Measurements from ENCODE around the gene HOPX. TPM values are rescaled to one million over a fixed set of nuclear protein-coding genes. Genes with fewer than 3 reads are reported as not detected.

The HOPX gene
- polyA plus RNA-seq, 2 of the 4 experiments (the other 2 are of a cell fraction): not detected

- POLR2A ChIA-PET: no interaction called here
- 30% methylated on average over 5 of the region's 5 CpGs for WGBS (ENCODE audit: missing lambda C conversion rate)
Measured at GRCh38 chr4:56665781-56666180, 15.3 kb downstream of the HOPX start.

DNA sequence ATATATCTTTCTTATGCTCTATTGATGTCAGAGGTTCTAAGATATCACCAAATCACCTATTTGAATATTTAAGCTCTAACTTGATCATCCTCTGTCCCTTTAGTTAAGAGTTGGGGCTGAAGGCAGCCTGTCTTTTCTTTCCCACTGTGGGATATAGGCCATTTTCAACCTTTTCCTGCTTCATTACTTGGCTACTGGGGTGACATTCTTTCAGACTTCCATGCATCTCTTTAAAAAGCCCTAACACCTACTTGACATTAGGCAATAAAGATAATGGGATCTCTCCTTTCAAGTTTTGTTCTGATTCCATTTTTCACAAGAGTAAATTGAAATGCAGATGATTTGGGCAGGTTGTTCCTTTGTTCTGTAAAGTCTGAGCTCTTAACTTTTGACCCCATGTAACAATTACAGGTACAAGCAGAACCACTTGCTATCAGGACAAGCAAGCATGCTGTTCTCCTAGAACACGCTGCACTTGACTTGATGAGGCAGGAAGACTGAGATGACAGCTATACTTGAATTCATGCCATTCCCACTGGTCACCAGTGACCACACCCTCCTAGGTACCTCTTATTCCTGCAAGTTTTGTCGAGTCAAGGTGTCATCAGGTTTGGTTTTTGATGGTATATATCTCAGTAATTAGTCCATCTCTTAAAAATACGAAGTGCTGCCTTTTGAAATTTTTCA, 18.2 kb downstream of the HOPX start:
- H3K9me3 ChIP-seq: no peaks in the 10 kb centered on the region
- no peak overlapping the region for H3K4me2 ChIP-seq
- no peaks in the 10 kb centered on the region for H3K4me1 ChIP-seq
- ATAC-seq (no peak), FAIRE-seq (no peak), DNase-seq (ENCODE audit: low read depth in 1 of 2, low spot score in 1 of 2) (no peak)
- POLR2A ChIA-PET: no interaction called here
- WGBS (ENCODE audit: missing lambda C conversion rate): 29% methylated on average over 3 of the region's 3 CpGs
- TF ChIP-seq RAD21 (conservative IDR thresholded peaks at IDR 0.05 in 1 of 2, IDR thresholded peaks at IDR 0.05 in 1 of 2) (no peak), ELK1 (IDR thresholded peaks at IDR 0.05; ENCODE audit: low read depth, low read length) (no peak), KDM1A (IDR thresholded peaks at IDR 0.05; ENCODE audit: low read depth) (no peak), CHD4 (IDR thresholded peaks at IDR 0.05; ENCODE audit: borderline replicate concordance) (no peak), RFX5 (IDR thresholded peaks at IDR 0.05) (no peak), MAZ (IDR thresholded peaks at IDR 0.05; ENCODE audit: borderline replicate concordance, low read depth, low read length) (no peak), POLR2A (IDR thresholded peaks at IDR 0.05; ENCODE audit: low read length) (no peak), HDAC2 (IDR thresholded peaks at IDR 0.05) (no peak), JUN (IDR thresholded peaks at IDR 0.05) (no peak), CEBPB (IDR thresholded peaks at IDR 0.05) (no peak), POLR2AphosphoS2 (conservative IDR thresholded peaks at IDR 0.05; ENCODE audit: low read length) (no peak), MYC (IDR thresholded peaks at IDR 0.05; ENCODE audit: borderline replicate concordance, low read length) (no peak), JUNB (IDR thresholded peaks at IDR 0.05) (no peak), EP300 (IDR thresholded peaks at IDR 0.05) (no peak), ZSCAN20 (CRISPR knock-in tag; IDR thresholded peaks at IDR 0.05) (no peak), FOSL2 (IDR thresholded peaks at IDR 0.05) (no peak), FOSL2 (CRISPR knock-in tag; IDR thresholded peaks at IDR 0.05) (no peak), NFE2L2 (conservative IDR thresholded peaks at IDR 0.05; ENCODE audit: low read length) (no peak)
- TF ChIP-seq, protein P1, sequence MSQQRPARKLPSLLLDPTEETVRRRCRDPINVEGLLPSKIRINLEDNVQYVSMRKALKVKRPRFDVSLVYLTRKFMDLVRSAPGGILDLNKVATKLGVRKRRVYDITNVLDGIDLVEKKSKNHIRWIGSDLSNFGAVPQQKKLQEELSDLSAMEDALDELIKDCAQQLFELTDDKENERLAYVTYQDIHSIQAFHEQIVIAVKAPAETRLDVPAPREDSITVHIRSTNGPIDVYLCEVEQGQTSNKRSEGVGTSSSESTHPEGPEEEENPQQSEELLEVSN (IDR thresholded peaks at IDR 0.05; ENCODE audit: borderline replicate concordance, low read depth): no peak
- CTCF ChIA-PET: no interaction called here
- H3K4me3 ChIP-seq: no peak overlapping the region
- no peak overlapping the region for H3K27ac ChIP-seq

More at GRCh38 chr4:56665781-56666180, 15.3 kb downstream of the HOPX start:
- ATAC-seq (no peak), DNase-seq (ENCODE audit: low read depth in 1 of 2, low spot score in 1 of 2) (no peak), FAIRE-seq (no peak)
- CTCF ChIA-PET: interaction anchor here (1.0 kb wide), 1 partner anchor 90 kb away, joined by 4 read pairs; no protein-coding TSS in a partner anchor
- Histone ChIP-seq H3K27ac (no peak overlapping the region), H3K4me2 (no peak overlapping the region), H3K4me3 (no peak overlapping the region), H3K4me1 (no peaks in the 10 kb centered on the region), H3K9me3 (no peaks in the 10 kb centered on the region)
- TF ChIP-seq RCOR1 (IDR thresholded peaks at IDR 0.05; ENCODE audit: low read depth, low read length) (no peak), MAZ (IDR thresholded peaks at IDR 0.05; ENCODE audit: borderline replicate concordance, low read depth, low read length) (no peak), JUN (IDR thresholded peaks at IDR 0.05) (no peak), HDAC2 (IDR thresholded peaks at IDR 0.05) (no peak), EHMT2 (IDR thresholded peaks at IDR 0.05; ENCODE audit: low read depth) (no peak), HOXB13 (CRISPR knock-in tag; IDR thresholded peaks at IDR 0.05; ENCODE audit: low read depth) (no peak), RAD21 (conservative IDR thresholded peaks at IDR 0.05 in 1 of 2, IDR thresholded peaks at IDR 0.05 in 1 of 2) (no peak), CHD2 (IDR thresholded peaks at IDR 0.05; ENCODE audit: low read length, partially characterized antibody) (no peak), BHLHE40 (IDR thresholded peaks at IDR 0.05; ENCODE audit: low read depth, low read length) (no peak)

DNA sequence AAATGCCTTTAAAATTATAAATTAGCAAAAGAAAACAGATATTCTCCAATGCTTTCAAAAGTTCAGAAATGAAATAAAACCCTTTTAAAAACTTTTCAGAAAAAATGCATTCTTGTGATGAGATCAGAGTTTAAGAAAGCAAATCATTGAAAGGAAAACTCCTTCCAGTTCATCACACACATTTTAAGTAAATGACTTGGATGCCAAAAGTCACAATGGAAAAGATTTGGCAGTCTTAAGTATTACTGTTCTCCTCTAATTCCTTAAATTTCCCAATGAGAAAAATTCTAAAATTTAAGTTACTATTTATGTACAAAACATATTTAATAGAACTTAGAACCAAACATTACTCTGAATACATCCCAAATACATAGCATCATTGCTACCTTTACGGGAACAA, 21.1 kb downstream of the HOPX start:
- no peak for FAIRE-seq

More for the DNA sequence above, 21.1 kb downstream of the HOPX start:
- Histone ChIP-seq H3K9me3 (no peaks in the 10 kb centered on the region), H3K4me2 (no peak overlapping the region), H3K4me1 (no peaks in the 10 kb centered on the region), H3K4me3 (no peak overlapping the region), H3K27ac (no peak overlapping the region)
- DNase-seq (ENCODE audit: low read depth in 1 of 2, low spot score in 1 of 2): no peak
- WGBS (ENCODE audit: missing lambda C conversion rate): 38% methylated on average over 1 of the region's 1 CpG
- no peak for ATAC-seq
- TF ChIP-seq, protein P2, sequence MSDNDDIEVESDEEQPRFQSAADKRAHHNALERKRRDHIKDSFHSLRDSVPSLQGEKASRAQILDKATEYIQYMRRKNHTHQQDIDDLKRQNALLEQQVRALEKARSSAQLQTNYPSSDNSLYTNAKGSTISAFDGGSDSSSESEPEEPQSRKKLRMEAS (IDR thresholded peaks at IDR 0.05): no peak
- no peak for TF ChIP-seq POLR2AphosphoS2 (conservative IDR thresholded peaks at IDR 0.05; ENCODE audit: low read length)
- TF ChIP-seq HES2 (IDR thresholded peaks at IDR 0.05): no peak
- no peak for TF ChIP-seq CBX2 (IDR thresholded peaks at IDR 0.05; ENCODE audit: borderline replicate concordance, low read depth)
- TF ChIP-seq ZC3H11A (IDR thresholded peaks at IDR 0.05): no peak
- TF ChIP-seq FOSL2 (IDR thresholded peaks at IDR 0.05): no peak
- TF ChIP-seq FOSL2 (CRISPR knock-in tag; IDR thresholded peaks at IDR 0.05): no peak
- TF ChIP-seq KDM5A (IDR thresholded peaks at IDR 0.05): no peak
- no peak for TF ChIP-seq RFX5 (IDR thresholded peaks at IDR 0.05)
- TF ChIP-seq JUN (IDR thresholded peaks at IDR 0.05): no peak
- TF ChIP-seq NFE2L2 (conservative IDR thresholded peaks at IDR 0.05; ENCODE audit: low read length): no peak
- TF ChIP-seq ZNF302 (CRISPR knock-in tag; IDR thresholded peaks at IDR 0.05): no peak
- TF ChIP-seq HOXB5 (CRISPR knock-in tag; IDR thresholded peaks at IDR 0.05): no peak
- ChIA-PET CTCF (no interaction called here), POLR2A (no interaction called here)

Measured in A549 (cell line).